Thyroid gland (tissue), 4 donors: Measurements from ENCODE around the gene ZNF280B. TPM values are rescaled to one million over a fixed set of nuclear protein-coding genes. Genes with fewer than 3 reads are reported as not detected.

Source experiments
- DNase-seq, 2 donors: peaks; one replicate each; pipeline ENCODE4 v3.0.0-alpha.2; 2019
- H3K27ac ChIP-seq, 3 donors: fragments of 200-600 bp; sonication (generic); 1 replicate in 2 of 3; 2 replicates in 1 of 3; pipeline ENCODE4 v1.5.1; 2016 to 2019; ENCODE audit warnings: mild to moderate bottlenecking in 1 of 3, moderate library complexity in 1 of 3
- H3K27me3 ChIP-seq: fragments of 200-600 bp; sonication (generic); one replicate; pipeline ENCODE4 v1.5.1; 2019
- H3K36me3 ChIP-seq, 2 donors: fragments of 200-600 bp; sonication (generic); one replicate each; pipeline ENCODE4 v1.5.1; 2016 to 2019
- H3K4me1 ChIP-seq, 2 donors: fragments of 200-600 bp; sonication (generic); one replicate each; pipeline ENCODE4 v1.5.1; 2017 to 2019
- H3K4me3 ChIP-seq, 3 donors: fragments of 200-600 bp; sonication (generic); replicated peaks in 1 of 3; 1 replicate in 2 of 3; 2 replicates in 1 of 3; pipeline ENCODE4 v1.5.1; 2016; ENCODE audit warnings: mild to moderate bottlenecking in 1 of 3
- H3K9me3 ChIP-seq: fragments of 200-600 bp; sonication (generic); one replicate; pipeline ENCODE4 v1.5.1; 2017
- CTCF ChIP-seq, 6 experiments: fragments of 200-600 bp in 3 of 6; fragments of 450-650 bp in 3 of 6; sonication (generic) in 3 of 6; IDR thresholded peaks; one replicate each; pipeline ENCODE4 v1.5.1; 2016 to 2019; ENCODE audit warnings: antibody characterized with exemption in 6 of 6, mild to moderate bottlenecking in 2 of 6, inconsistent platforms in 1 of 6, moderate library complexity in 1 of 6
- POLR2A ChIP-seq, 2 donors: fragments of 450-650 bp; IDR thresholded peaks; one replicate each; pipeline ENCODE4 v1.6.1; 2017; ENCODE audit warnings: antibody characterized with exemption in 2 of 2, mild to moderate bottlenecking in 2 of 2, moderate library complexity in 1 of 2
- WGBS, 2 donors: methylation state at CpG; one replicate each; pipeline ENCODE4 v1.1.5; 2017; 5-methylcytosine and 5-hydroxymethylcytosine counted together
- intact Hi-C: fragments of 100-400 bp; cut with DNase I; formaldehyde crosslinking; loops from one replicate; pipeline ENCODE4 v1.15.1; 2023
- total RNA-seq, 4 donors: library from RNA; depleted of rRNA; stranded (reverse); fragments of >200 nt; gene quantifications; one replicate each; pipeline ENCODE4 v1.2.3, GENCODE V29; 2016

Gene ZNF280B
- total RNA-seq, 4 donors from 2014 or later = 2.2 to 3.1 (median 2.5) TPM

- Histone ChIP-seq H3K27me3 (no peaks in the 10 kb centered on the region), H3K4me1 (no peaks in the 10 kb centered on the region), H3K9me3 (no peaks in the 10 kb centered on the region), H3K4me3 (no peak overlapping the region), H3K27ac (no peak overlapping the region), H3K36me3 (no peaks in the 10 kb centered on the region)
- DNase-seq = no peak
- WGBS, 2 donors = 90 to 98% methylated on average over 1 of the region's 1 CpG
- intact Hi-C loops = no loop called here
- TF ChIP-seq POLR2A (IDR thresholded peaks at IDR 0.05) (no peak), CTCF (IDR thresholded peaks at IDR 0.05) (no peak)
Measured at GRCh38 chr22:22467112-22467511, 41.4 kb downstream of the ZNF280B start.

GRCh38 chr22:22465782-22466181 is 42.8 kb downstream of the ZNF280B start:
- Histone ChIP-seq H3K9me3 (no peaks in the 10 kb centered on the region), H3K4me3 (no peak overlapping the region), H3K36me3 (no peaks in the 10 kb centered on the region), H3K4me1 (no peaks in the 10 kb centered on the region), H3K27me3 (no peaks in the 10 kb centered on the region), H3K27ac (no peak overlapping the region)
- no peak for DNase-seq
- WGBS, 2 donors = 89 to 90% methylated on average over 1 of the region's 1 CpG
- intact Hi-C loops = no loop called here
- TF ChIP-seq CTCF (IDR thresholded peaks at IDR 0.05) = no peak
- TF ChIP-seq POLR2A (IDR thresholded peaks at IDR 0.05) = no peak

GRCh38 chr22:22465094-22465602 is 43.4 kb downstream of the ZNF280B start:
- Histone ChIP-seq H3K27me3 (no peaks in the 10 kb centered on the region), H3K4me3 (no peak overlapping the region), H3K36me3 (no peaks in the 10 kb centered on the region), H3K27ac (no peak overlapping the region), H3K9me3 (no peaks in the 10 kb centered on the region), H3K4me1 (no peaks in the 10 kb centered on the region)
- DNase-seq = no peak
- TF ChIP-seq CTCF (IDR thresholded peaks at IDR 0.05) (no peak), POLR2A (IDR thresholded peaks at IDR 0.05) (no peak)
- intact Hi-C loops = no loop called here
- WGBS, 2 donors = 77% methylated on average over 7 of the region's 7 CpGs

- no peaks in the 10 kb centered on the region for H3K27me3 ChIP-seq
- 78 to 81% methylated on average over 11 of the region's 11 CpGs for WGBS, 2 donors
- no peak overlapping the region for H3K4me3 ChIP-seq
- no peak overlapping the region for H3K27ac ChIP-seq
- no peak for DNase-seq
- no peak for TF ChIP-seq CTCF (IDR thresholded peaks at IDR 0.05)
- intact Hi-C loops = no loop called here
- H3K9me3 ChIP-seq = no peaks in the 10 kb centered on the region
- H3K4me1 ChIP-seq = no peaks in the 10 kb centered on the region
- no peaks in the 10 kb centered on the region for H3K36me3 ChIP-seq
Measured at GRCh38 chr22:22464541-22465054, 43.9 kb downstream of the ZNF280B start.

GRCh38 chr22:22463855-22464540 is 44.5 kb downstream of the ZNF280B start:
- intact Hi-C loops = no loop called here
- Histone ChIP-seq H3K27ac (no peak overlapping the region), H3K4me3 (no peak overlapping the region), H3K9me3 (no peaks in the 10 kb centered on the region), H3K36me3 (no peaks in the 10 kb centered on the region), H3K27me3 (no peaks in the 10 kb centered on the region), H3K4me1 (no peaks in the 10 kb centered on the region)
- peak; percentile 41 to 47 for DNase-seq
- 22 to 26% methylated on average over 18 of the region's 18 CpGs for WGBS, 2 donors
- TF ChIP-seq POLR2A (IDR thresholded peaks at IDR 0.05) (no peak), CTCF (IDR thresholded peaks at IDR 0.05) (peak; percentile 26 to 87 (median 68))
